Hepatocyte (in vitro differentiated cells): ENCODE results near the gene CAMSAP1.

Experiments
- EZH2phosphoT487 ChIP-seq: fragments of 200-600 bp; sonication (generic); IDR thresholded peaks from one replicate; pipeline ENCODE4 v1.6.1; 2018; ENCODE audit warnings: antibody characterized with exemption, mild to moderate bottlenecking, low read depth, moderate library complexity; ENCODE audit not compliant: unreplicated experiment, severe bottlenecking
- TF ChIP-seq, protein P1 (sequence below): fragments of 200-600 bp; sonication (generic); IDR thresholded peaks from 2 replicates; pipeline ENCODE4 v1.5.1; 2016; ENCODE audit warnings: antibody characterized with exemption, mild to moderate bottlenecking; ENCODE audit not compliant: poor library complexity

DNA sequence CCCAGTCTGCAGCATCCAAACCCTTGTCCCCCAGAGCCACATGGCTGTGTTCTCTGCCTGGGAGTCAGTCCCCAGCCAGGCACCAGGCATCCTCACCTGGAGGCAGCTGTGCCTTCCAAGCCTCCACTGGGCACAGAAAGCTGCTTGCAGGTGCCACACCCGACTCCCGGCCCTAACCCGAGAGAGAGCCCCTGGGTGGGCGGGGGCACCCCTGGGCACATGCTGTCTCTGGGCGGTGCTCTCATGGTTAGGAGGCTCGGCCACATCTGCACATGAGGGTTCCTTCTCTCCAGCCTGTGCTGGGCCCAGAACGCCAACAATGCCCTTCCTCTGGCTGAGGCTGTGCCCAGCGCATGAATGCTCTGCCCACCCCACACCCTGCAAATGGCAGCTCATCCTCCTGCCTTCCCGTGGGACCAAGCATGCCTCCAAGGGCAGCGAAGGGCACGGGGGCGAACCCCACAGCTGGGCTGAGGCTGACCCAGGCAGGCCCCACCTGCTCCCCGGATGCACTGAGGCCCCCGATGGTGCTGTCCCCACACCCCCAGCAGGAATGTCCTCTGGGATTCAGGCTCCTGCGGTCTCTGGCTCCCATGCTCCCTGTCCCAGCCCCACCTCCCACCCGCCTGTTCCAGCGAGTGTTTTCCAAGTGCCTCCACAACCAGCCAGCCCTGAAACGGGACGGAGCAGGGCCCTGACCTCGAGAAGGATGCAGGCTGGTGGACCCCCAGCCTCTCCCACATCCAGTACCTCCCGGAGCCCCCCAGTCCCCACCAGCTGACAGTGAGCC, 22.5 kb upstream of the CAMSAP1 start:
- TF ChIP-seq, protein P1, sequence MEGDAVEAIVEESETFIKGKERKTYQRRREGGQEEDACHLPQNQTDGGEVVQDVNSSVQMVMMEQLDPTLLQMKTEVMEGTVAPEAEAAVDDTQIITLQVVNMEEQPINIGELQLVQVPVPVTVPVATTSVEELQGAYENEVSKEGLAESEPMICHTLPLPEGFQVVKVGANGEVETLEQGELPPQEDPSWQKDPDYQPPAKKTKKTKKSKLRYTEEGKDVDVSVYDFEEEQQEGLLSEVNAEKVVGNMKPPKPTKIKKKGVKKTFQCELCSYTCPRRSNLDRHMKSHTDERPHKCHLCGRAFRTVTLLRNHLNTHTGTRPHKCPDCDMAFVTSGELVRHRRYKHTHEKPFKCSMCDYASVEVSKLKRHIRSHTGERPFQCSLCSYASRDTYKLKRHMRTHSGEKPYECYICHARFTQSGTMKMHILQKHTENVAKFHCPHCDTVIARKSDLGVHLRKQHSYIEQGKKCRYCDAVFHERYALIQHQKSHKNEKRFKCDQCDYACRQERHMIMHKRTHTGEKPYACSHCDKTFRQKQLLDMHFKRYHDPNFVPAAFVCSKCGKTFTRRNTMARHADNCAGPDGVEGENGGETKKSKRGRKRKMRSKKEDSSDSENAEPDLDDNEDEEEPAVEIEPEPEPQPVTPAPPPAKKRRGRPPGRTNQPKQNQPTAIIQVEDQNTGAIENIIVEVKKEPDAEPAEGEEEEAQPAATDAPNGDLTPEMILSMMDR, result no peak
- no peak for TF ChIP-seq EZH2phosphoT487
